Activated T-cell treated with anti-CD3 and anti-CD28 coated beads, Interleukin-2, amount 50 U/mL, for 4 hours (primary cell): ENCODE measurements around the gene KIAA0319L. TPM values are rescaled to one million over a fixed set of nuclear protein-coding genes. Genes with fewer than 3 reads are reported as not detected.
"Not testable (repeated sequence)": the region's sequence is repeated elsewhere in the genome, so short reads cannot be mapped to it uniquely, and the experiment has no call there.

Experiments used
- ATAC-seq, 2 donors: fragments of 200-7000 bp; cut with Tn5 transposase; one replicate each; pipeline ENCODE4 v1.10.0; 2021
- DNase-seq: peaks from one replicate; pipeline ENCODE4 v3.0.0-alpha.2; 2020
- H3K27me3 Mint-ChIP-seq: one replicate; pipeline ENCODE4 v1.8.0; 2021; ENCODE audit warnings: low read depth, mixed read lengths
- H3K36me3 Mint-ChIP-seq: one replicate; pipeline ENCODE4 v1.8.0; 2022; ENCODE audit warnings: mixed read lengths; ENCODE audit not compliant: insufficient read depth
- H3K4me1 Mint-ChIP-seq: one replicate; pipeline ENCODE4 v1.8.0; 2021; ENCODE audit warnings: low read depth, mixed read lengths
- H3K4me3 Mint-ChIP-seq: one replicate; pipeline ENCODE4 v1.8.0; 2021; ENCODE audit warnings: mild to moderate bottlenecking, moderate library complexity, mixed read lengths
- H3K9me3 Mint-ChIP-seq: one replicate; pipeline ENCODE4 v1.8.0; 2021; ENCODE audit warnings: mixed read lengths
- total RNA-seq, 3 donors: library from RNA; stranded (reverse); gene quantifications; one replicate each; pipeline ENCODE4 v1.2.1, GENCODE V29; 2021

Gene KIAA0319L
- total RNA-seq, 3 donors from 2014 or later: 16.4 to 19.2 (median 17.4) TPM

GRCh38 chr1:35481229-35481628 lies 76.0 kb downstream of the KIAA0319L start:
- Mint-ChIP-seq H3K9me3 (peaks cover 4% of the 10 kb centered on the region), H3K36me3 (peaks cover 18% of the 10 kb centered on the region), H3K4me1 (peaks cover 4% of the 10 kb centered on the region), H3K27me3 (no peaks in the 10 kb centered on the region), H3K4me3 (no peak overlapping the region)
- ATAC-seq (no peak), DNase-seq (no peak)

- no peaks in the 10 kb centered on the region for H3K4me1 Mint-ChIP-seq
- no peak for ATAC-seq
- no peaks in the 10 kb centered on the region for H3K9me3 Mint-ChIP-seq
- no peak overlapping the region for H3K4me3 Mint-ChIP-seq
- DNase-seq: no peak
- H3K36me3 Mint-ChIP-seq: peaks cover 29% of the 10 kb centered on the region
- no peaks in the 10 kb centered on the region for H3K27me3 Mint-ChIP-seq
Observed at GRCh38 chr1:35477870-35478269, 79.3 kb downstream of the KIAA0319L start.

- H3K9me3 Mint-ChIP-seq: no peaks in the 10 kb centered on the region
- ATAC-seq (no peak), DNase-seq (no peak)
- H3K36me3 Mint-ChIP-seq: peaks cover 31% of the 10 kb centered on the region
- H3K4me3 Mint-ChIP-seq: no peak overlapping the region
- H3K27me3 Mint-ChIP-seq: no peaks in the 10 kb centered on the region
- no peaks in the 10 kb centered on the region for H3K4me1 Mint-ChIP-seq
Observed at GRCh38 chr1:35475856-35476674, 81.1 kb downstream of the KIAA0319L start.

GRCh38 chr1:35475356-35475755 lies 81.8 kb downstream of the KIAA0319L start:
- ATAC-seq: no peak
- Mint-ChIP-seq H3K4me3 (no peak overlapping the region), H3K36me3 (peaks cover 34% of the 10 kb centered on the region)

GRCh38 chr1:35473216-35473615 lies 84.0 kb downstream of the KIAA0319L start:
- H3K36me3 Mint-ChIP-seq: peaks cover 44% of the 10 kb centered on the region
- H3K4me1 Mint-ChIP-seq, H3K27me3 Mint-ChIP-seq, H3K4me3 Mint-ChIP-seq, DNase-seq, H3K9me3 Mint-ChIP-seq, ATAC-seq: not testable (repeated sequence)

More at GRCh38 chr1:35475356-35475755, 81.8 kb downstream of the KIAA0319L start:
- no peaks in the 10 kb centered on the region for H3K27me3 Mint-ChIP-seq
- no peaks in the 10 kb centered on the region for H3K4me1 Mint-ChIP-seq
- no peak for DNase-seq
- H3K9me3 Mint-ChIP-seq: no peaks in the 10 kb centered on the region

- Mint-ChIP-seq H3K4me3 (no peak overlapping the region), H3K9me3 (no peaks in the 10 kb centered on the region), H3K36me3 (peaks cover 38% of the 10 kb centered on the region), H3K27me3 (no peaks in the 10 kb centered on the region), H3K4me1 (peaks cover 8% of the 10 kb centered on the region)
- ATAC-seq: no peak
- no peak for DNase-seq
Observed at GRCh38 chr1:35470977-35471613, 86.1 kb downstream of the KIAA0319L start.

GRCh38 chr1:35466120-35466519 lies 91.1 kb downstream of the KIAA0319L start:
- ATAC-seq: no peak
- Mint-ChIP-seq H3K4me1 (peaks cover 18% of the 10 kb centered on the region), H3K9me3 (no peaks in the 10 kb centered on the region), H3K4me3 (no peak overlapping the region), H3K27me3 (no peaks in the 10 kb centered on the region), H3K36me3 (peaks cover 59% of the 10 kb centered on the region)
- no peak for DNase-seq

GRCh38 chr1:35463749-35464148 lies 93.5 kb downstream of the KIAA0319L start:
- not testable (repeated sequence) for H3K4me3 Mint-ChIP-seq, DNase-seq, H3K27me3 Mint-ChIP-seq, ATAC-seq, H3K9me3 Mint-ChIP-seq
- peaks cover 18% of the 10 kb centered on the region for H3K4me1 Mint-ChIP-seq
- H3K36me3 Mint-ChIP-seq: peaks cover 60% of the 10 kb centered on the region

GRCh38 chr1:35463232-35463631 lies 94.0 kb downstream of the KIAA0319L start:
- DNase-seq (no peak), ATAC-seq (no peak)
- peaks cover 14% of the 10 kb centered on the region for H3K4me1 Mint-ChIP-seq
- no peaks in the 10 kb centered on the region for H3K9me3 Mint-ChIP-seq
- H3K36me3 Mint-ChIP-seq: peaks cover 56% of the 10 kb centered on the region
- H3K4me3 Mint-ChIP-seq: no peak overlapping the region
- no peaks in the 10 kb centered on the region for H3K27me3 Mint-ChIP-seq

GRCh38 chr1:35461966-35462651 lies 95.1 kb downstream of the KIAA0319L start:
- H3K27me3 Mint-ChIP-seq: no peaks in the 10 kb centered on the region
- peaks cover 50% of the 10 kb centered on the region for H3K36me3 Mint-ChIP-seq
- DNase-seq (no peak), ATAC-seq (peak; percentile 14 to 62)
- H3K4me1 Mint-ChIP-seq: peaks cover 12% of the 10 kb centered on the region
- H3K4me3 Mint-ChIP-seq: peak overlapping the region; percentile 1
- H3K9me3 Mint-ChIP-seq: no peaks in the 10 kb centered on the region

GRCh38 chr1:35460796-35461195 lies 96.4 kb downstream of the KIAA0319L start:
- no peaks in the 10 kb centered on the region for H3K27me3 Mint-ChIP-seq
- H3K36me3 Mint-ChIP-seq: peaks cover 47% of the 10 kb centered on the region
- ATAC-seq: no peak
- no peaks in the 10 kb centered on the region for H3K9me3 Mint-ChIP-seq
- no peak overlapping the region for H3K4me3 Mint-ChIP-seq
- H3K4me1 Mint-ChIP-seq: peaks cover 12% of the 10 kb centered on the region
- DNase-seq: no peak

- Mint-ChIP-seq H3K4me3 (no peak overlapping the region), H3K9me3 (no peaks in the 10 kb centered on the region), H3K4me1 (peaks cover 44% of the 10 kb centered on the region), H3K36me3 (peaks cover 23% of the 10 kb centered on the region), H3K27me3 (no peaks in the 10 kb centered on the region)
- DNase-seq: no peak
- ATAC-seq: peak; percentile 77 to 81
Observed at GRCh38 chr1:35454616-35455015, 102.6 kb downstream of the KIAA0319L start.

GRCh38 chr1:35454176-35454575 lies 103.0 kb downstream of the KIAA0319L start:
- H3K36me3 Mint-ChIP-seq: peaks cover 27% of the 10 kb centered on the region
- H3K27me3 Mint-ChIP-seq: no peaks in the 10 kb centered on the region
- H3K9me3 Mint-ChIP-seq: no peaks in the 10 kb centered on the region
- ATAC-seq: peak; percentile 8 to 13
- DNase-seq: no peak
- peaks cover 44% of the 10 kb centered on the region for H3K4me1 Mint-ChIP-seq
- H3K4me3 Mint-ChIP-seq: no peak overlapping the region

- Mint-ChIP-seq H3K27me3 (no peaks in the 10 kb centered on the region), H3K4me3 (no peak overlapping the region), H3K36me3 (peaks cover 29% of the 10 kb centered on the region), H3K4me1 (peaks cover 41% of the 10 kb centered on the region), H3K9me3 (no peaks in the 10 kb centered on the region)
- DNase-seq (no peak), ATAC-seq (no peak)
Observed at GRCh38 chr1:35453031-35453430, 104.2 kb downstream of the KIAA0319L start.
